ENCODE measurements around the gene VEGFA.

DNA sequence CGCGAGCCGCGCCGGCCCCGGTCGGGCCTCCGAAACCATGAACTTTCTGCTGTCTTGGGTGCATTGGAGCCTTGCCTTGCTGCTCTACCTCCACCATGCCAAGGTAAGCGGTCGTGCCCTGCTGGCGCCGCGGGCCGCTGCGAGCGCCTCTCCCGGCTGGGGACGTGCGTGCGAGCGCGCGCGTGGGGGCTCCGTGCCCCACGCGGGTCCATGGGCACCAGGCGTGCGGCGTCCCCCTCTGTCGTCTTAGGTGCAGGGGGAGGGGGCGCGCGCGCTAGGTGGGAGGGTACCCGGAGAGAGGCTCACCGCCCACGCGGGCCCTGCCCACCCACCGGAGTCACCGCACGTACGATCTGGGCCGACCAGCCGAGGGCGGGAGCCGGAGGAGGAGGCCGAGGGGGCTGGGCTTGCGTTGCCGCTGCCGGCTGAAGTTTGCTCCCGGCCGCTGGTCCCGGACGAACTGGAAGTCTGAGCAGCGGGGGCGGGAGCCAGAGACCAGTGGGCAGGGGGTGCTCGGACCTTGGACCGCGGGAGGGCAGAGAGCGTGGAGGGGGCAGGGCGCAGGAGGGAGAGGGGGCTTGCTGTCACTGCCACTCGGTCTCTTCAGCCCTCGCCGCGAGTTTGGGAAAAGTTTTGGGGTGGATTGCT, 1.3 kb downstream of the VEGFA start:
- TF ChIP-seq GATA2 (IDR thresholded peaks at IDR 0.05; ENCODE audit: low read depth, low read length) = no peak
- TF ChIP-seq GATA3 (IDR thresholded peaks at IDR 0.05; ENCODE audit: low read depth, low read length) = no peak
